Peyer's patch (tissue), 4 donors: ENCODE results near the gene ALDH1L1. TPM values are rescaled to one million over a fixed set of nuclear protein-coding genes. Genes with fewer than 3 reads are reported as not detected.
A peak's percentile ranks its signal among the peaks of the same experiment; 100 is the strongest.

Experiments
- DNase-seq, 3 donors: peaks; one replicate each; pipeline ENCODE4 v3.0.0-alpha.2; 2017 to 2019
- H3K27ac ChIP-seq, 4 donors: fragments of 200-600 bp; sonication (generic); one replicate each; pipeline ENCODE4 v1.5.1; 2016 to 2019
- H3K27me3 ChIP-seq, 2 donors: fragments of 200-600 bp; sonication (generic); one replicate each; pipeline ENCODE4 v1.5.1; 2019
- H3K36me3 ChIP-seq, 3 donors: fragments of 200-600 bp; sonication (generic); one replicate each; pipeline ENCODE4 v1.5.1; 2016 to 2019
- H3K4me1 ChIP-seq, 4 donors: fragments of 200-600 bp; sonication (generic); one replicate each; pipeline ENCODE4 v1.5.1; 2016 to 2019
- H3K4me3 ChIP-seq, 4 donors: fragments of 200-600 bp; sonication (generic); 1 replicate in 3 of 4; 2 replicates in 1 of 4; pipeline ENCODE4 v1.5.1; 2016 to 2019; ENCODE audit warnings: mild to moderate bottlenecking in 1 of 4
- H3K9me3 ChIP-seq, 4 donors: fragments of 200-600 bp; sonication (generic); one replicate each; pipeline ENCODE4 v1.5.1; 2016 to 2019; ENCODE audit warnings: mild to moderate bottlenecking in 1 of 4
- CTCF ChIP-seq, 6 experiments: fragments of 450-650 bp in 4 of 6; fragments of 200-600 bp in 2 of 6; sonication (generic) in 1 of 6; IDR thresholded peaks; one replicate each; pipeline ENCODE4 v1.5.1; 2017 to 2019; ENCODE audit warnings: antibody characterized with exemption in 6 of 6, mild to moderate bottlenecking in 3 of 6, moderate library complexity in 1 of 6
- POLR2A ChIP-seq, 2 donors: fragments of 450-650 bp; IDR thresholded peaks; one replicate each; pipeline ENCODE4 v1.5.1; 2017; ENCODE audit warnings: antibody characterized with exemption in 2 of 2, mild to moderate bottlenecking in 2 of 2, moderate library complexity in 2 of 2
- total RNA-seq, 4 donors: library from RNA; depleted of rRNA; stranded (reverse); fragments of >200 nt; gene quantifications; one replicate each; pipeline ENCODE4 v1.1.0, GENCODE V29; 2016

ALDH1L1 gene
- total RNA-seq, 4 donors from 2014 or later, result 2.0 to 14.2 (median 4.6) TPM

DNA sequence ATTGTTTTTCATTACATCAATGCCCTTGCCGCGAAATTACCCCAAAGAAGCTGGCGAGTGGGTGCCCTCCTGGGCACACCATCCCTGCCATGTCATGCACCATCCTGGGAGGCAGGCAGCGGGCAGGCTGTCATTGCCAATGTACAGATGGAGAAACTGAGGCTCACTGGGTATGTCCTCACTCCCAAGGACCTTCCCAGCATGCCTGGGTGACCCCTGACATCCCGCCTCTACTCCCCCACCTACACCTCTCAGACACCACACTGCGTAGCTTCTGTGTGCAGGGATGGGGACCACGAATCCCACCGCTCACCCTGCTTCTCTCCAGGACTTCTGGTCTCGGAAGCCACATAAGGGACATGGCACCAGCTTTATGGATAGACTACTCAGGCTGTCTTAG lies 55.5 kb downstream of the ALDH1L1 start:
- H3K4me1 ChIP-seq, result no peaks in the 10 kb centered on the region
- no peaks in the 10 kb centered on the region for H3K36me3 ChIP-seq
- TF ChIP-seq CTCF (IDR thresholded peaks at IDR 0.05), result no peak
- TF ChIP-seq POLR2A (IDR thresholded peaks at IDR 0.05), result no peak
- H3K27me3 ChIP-seq, result no peaks in the 10 kb centered on the region
- no peak overlapping the region for H3K27ac ChIP-seq
- no peaks in the 10 kb centered on the region for H3K9me3 ChIP-seq
- peak in 1 of 3 donors; percentile 13 for DNase-seq
- no peak overlapping the region for H3K4me3 ChIP-seq

- Histone ChIP-seq H3K27me3 (no peaks in the 10 kb centered on the region), H3K4me3 (no peak overlapping the region), H3K27ac (no peak overlapping the region), H3K4me1 (no peaks in the 10 kb centered on the region), H3K9me3 (no peaks in the 10 kb centered on the region), H3K36me3 (no peaks in the 10 kb centered on the region)
- TF ChIP-seq POLR2A (IDR thresholded peaks at IDR 0.05) (no peak), CTCF (IDR thresholded peaks at IDR 0.05) (no peak)
- DNase-seq, result peak in 1 of 3 donors; percentile 32
Measured at GRCh38 chr3:126124148-126124868, 56.1 kb downstream of the ALDH1L1 start.

DNA sequence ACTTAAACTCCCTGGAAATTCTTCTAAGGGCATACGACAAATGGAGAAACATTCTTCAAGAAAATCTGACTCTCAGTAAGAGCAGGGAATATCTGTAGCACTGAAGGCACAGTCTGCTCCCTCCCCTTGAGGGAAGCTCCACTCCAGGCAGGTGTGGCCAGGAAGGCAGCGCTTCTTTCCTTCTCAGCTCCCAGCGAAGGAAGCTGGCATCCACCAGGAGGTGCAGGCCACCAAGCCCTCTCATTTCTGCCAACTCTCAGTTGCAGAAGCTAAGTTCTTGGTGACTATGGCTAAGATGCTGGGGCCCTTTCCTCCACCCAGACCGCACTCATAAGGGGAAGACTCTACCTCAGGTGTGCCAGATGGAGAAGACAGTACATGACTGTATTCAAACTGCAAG lies 58.8 kb downstream of the ALDH1L1 start:
- Histone ChIP-seq H3K27ac (no peak overlapping the region), H3K36me3 (no peaks in the 10 kb centered on the region), H3K4me1 (no peaks in the 10 kb centered on the region), H3K27me3 (no peaks in the 10 kb centered on the region), H3K4me3 (no peak overlapping the region), H3K9me3 (no peaks in the 10 kb centered on the region)
- TF ChIP-seq CTCF (IDR thresholded peaks at IDR 0.05), result no peak
- TF ChIP-seq POLR2A (IDR thresholded peaks at IDR 0.05), result no peak
- no peak for DNase-seq

DNA sequence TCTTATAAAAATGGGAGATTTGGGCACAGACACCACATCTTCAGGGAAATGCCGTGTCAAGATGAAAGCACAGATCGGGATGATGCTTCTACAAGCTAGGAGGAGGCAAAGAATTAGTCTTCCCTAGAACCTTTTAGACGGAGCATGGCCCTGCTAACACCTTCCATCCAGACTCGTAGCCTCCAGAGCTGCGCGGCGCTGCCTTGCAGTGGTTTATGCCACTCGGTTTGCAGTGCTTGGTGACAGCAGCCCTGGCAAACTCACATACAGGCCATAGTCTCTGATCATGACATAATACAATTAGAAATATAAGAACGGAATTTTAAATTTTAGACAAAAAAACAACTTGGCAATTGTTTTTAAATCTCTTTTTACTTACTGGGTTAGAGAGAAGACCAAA lies 59.3 kb downstream of the ALDH1L1 start:
- Histone ChIP-seq H3K27ac (no peak overlapping the region), H3K4me3 (no peak overlapping the region), H3K4me1 (no peaks in the 10 kb centered on the region), H3K36me3 (no peaks in the 10 kb centered on the region), H3K27me3 (no peaks in the 10 kb centered on the region), H3K9me3 (no peaks in the 10 kb centered on the region)
- no peak for DNase-seq
- TF ChIP-seq CTCF (IDR thresholded peaks at IDR 0.05) (no peak), POLR2A (IDR thresholded peaks at IDR 0.05) (no peak)

- H3K27ac ChIP-seq, result no peak overlapping the region
- no peak for TF ChIP-seq CTCF (IDR thresholded peaks at IDR 0.05)
- no peak for TF ChIP-seq POLR2A (IDR thresholded peaks at IDR 0.05)
- no peaks in the 10 kb centered on the region for H3K4me1 ChIP-seq
- H3K9me3 ChIP-seq, result no peaks in the 10 kb centered on the region
- DNase-seq, result no peak
- no peaks in the 10 kb centered on the region for H3K27me3 ChIP-seq
- H3K4me3 ChIP-seq, result no peak overlapping the region
- H3K36me3 ChIP-seq, result no peaks in the 10 kb centered on the region
Measured at GRCh38 chr3:126119976-126120375, 60.4 kb downstream of the ALDH1L1 start.
